Astrocyte of the cerebellum (primary cell): Measurements from ENCODE around the gene MAP7D2.

Experiments used
- DNase-seq: peaks from one replicate; pipeline ENCODE4 v3.0.0-alpha.2; 2011; ENCODE audit warnings: low read depth
- H3K4me3 ChIP-seq: 2 replicates; pipeline ENCODE4 v1.5.1; 2011; ENCODE audit warnings: mild to moderate bottlenecking, low read depth, low read length, moderate library complexity
- in situ Hi-C: cut with HindIII; loops from 2 replicates; pipeline ENCODE4 v1.10.0; 2017; ENCODE audit warnings: low sequenced_read_pairs
- TF ChIP-seq, protein P1 (sequence below): IDR thresholded peaks from 2 replicates; pipeline ENCODE4 v1.5.1; 2012; ENCODE audit warnings: low read length, low read depth, moderate library complexity, mild to moderate bottlenecking; ENCODE audit errors: missing control alignments

Gene MAP7D2

DNA sequence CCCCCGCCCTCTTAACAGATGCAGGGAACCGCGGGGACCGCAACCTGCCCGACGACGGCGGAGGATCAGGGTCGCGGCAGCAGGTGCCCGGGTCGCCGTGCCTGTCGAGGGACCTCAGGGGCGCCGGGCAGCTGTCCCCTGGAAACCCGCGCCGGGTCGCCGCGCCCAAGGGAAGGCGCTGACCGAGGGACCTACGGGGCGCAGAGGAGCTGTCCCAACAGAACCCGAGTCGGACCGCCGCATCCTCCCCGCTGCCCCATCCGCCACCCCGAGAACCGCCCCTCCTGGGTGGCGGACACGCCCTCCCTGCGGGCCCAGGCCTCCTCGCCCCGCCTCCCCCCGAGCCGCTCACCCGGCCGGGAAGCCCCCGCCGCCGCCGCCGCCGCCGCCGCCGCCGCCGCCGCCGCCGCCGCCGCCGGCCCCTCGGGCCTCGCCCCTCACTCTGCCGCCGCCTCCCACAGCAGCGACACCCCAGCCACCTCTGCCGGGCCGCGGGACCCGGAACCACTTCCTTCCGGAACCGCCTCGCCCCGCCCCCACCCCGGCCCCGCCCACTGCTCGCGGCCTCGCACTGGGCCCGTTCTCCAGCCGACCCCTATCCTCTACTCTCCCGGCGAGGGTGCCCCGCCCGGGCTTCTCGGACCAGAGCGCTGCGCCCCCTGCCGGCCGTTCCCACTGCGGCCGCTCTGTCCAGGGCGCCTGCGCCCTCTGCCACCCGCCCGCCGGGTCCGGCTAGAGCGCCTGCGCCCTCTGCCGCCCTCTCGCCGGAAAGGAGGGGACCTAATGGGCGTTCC, 126.0 kb downstream of the MAP7D2 start, which contains the start of gene BCLAF3:
Gene BCLAF3, minus strand, starts transcription at position 506 of the 794 bp plus-strand sequence. CDS start 20,797 bp downstream, outside the sequence.
- in situ Hi-C loops: no loop called here
- TF ChIP-seq, protein P1, sequence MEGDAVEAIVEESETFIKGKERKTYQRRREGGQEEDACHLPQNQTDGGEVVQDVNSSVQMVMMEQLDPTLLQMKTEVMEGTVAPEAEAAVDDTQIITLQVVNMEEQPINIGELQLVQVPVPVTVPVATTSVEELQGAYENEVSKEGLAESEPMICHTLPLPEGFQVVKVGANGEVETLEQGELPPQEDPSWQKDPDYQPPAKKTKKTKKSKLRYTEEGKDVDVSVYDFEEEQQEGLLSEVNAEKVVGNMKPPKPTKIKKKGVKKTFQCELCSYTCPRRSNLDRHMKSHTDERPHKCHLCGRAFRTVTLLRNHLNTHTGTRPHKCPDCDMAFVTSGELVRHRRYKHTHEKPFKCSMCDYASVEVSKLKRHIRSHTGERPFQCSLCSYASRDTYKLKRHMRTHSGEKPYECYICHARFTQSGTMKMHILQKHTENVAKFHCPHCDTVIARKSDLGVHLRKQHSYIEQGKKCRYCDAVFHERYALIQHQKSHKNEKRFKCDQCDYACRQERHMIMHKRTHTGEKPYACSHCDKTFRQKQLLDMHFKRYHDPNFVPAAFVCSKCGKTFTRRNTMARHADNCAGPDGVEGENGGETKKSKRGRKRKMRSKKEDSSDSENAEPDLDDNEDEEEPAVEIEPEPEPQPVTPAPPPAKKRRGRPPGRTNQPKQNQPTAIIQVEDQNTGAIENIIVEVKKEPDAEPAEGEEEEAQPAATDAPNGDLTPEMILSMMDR: peak; percentile 66
- peak; percentile 55 for DNase-seq
- H3K4me3 ChIP-seq: peak within 1 kb of the TSS; percentile 49

DNA sequence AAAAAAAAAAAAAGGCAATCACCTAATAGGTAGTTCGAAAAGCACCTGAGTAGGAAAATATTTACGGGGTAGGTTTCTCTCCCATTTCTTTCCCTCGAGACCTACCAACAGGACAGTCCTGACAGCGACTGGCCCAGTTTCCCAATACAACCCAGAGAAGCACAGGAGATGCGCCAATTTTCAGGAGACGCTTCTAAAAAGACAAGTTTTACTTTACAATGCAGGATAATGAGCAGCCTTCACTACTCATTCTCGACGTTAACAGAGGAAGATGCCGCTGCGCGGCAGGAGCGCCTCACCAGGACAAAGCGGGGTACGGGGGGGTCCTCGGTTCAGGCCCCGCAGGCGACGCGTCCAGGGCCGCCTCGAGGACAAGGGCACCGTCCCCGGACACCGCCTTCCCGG, 126.6 kb downstream of the MAP7D2 start:
- no peak for DNase-seq
- TF ChIP-seq, protein P1: no peak
- H3K4me3 ChIP-seq: peak overlapping the region; percentile 49
- in situ Hi-C loops: no loop called here

- no peak overlapping the region for H3K4me3 ChIP-seq
- in situ Hi-C loops: no loop called here
- no peak for DNase-seq
- TF ChIP-seq, protein P1: no peak
Observed at GRCh38 chrX:19987856-19988255, 128.9 kb downstream of the MAP7D2 start.

- DNase-seq: no peak
- TF ChIP-seq, protein P1: no peak
- in situ Hi-C loops: no loop called here
- no peak overlapping the region for H3K4me3 ChIP-seq
Observed at GRCh38 chrX:19986531-19986930, 130.2 kb downstream of the MAP7D2 start.

- TF ChIP-seq, protein P1: no peak
- no peak for DNase-seq
- no peak overlapping the region for H3K4me3 ChIP-seq
- in situ Hi-C loops: no loop called here
Observed at GRCh38 chrX:19981947-19982346, 134.8 kb downstream of the MAP7D2 start.

GRCh38 chrX:19975845-19976244, 140.9 kb downstream of the MAP7D2 start:
- in situ Hi-C loops: no loop called here
- DNase-seq: no peak
- TF ChIP-seq, protein P1: no peak

More at GRCh38 chrX:19975845-19976244, 140.9 kb downstream of the MAP7D2 start:
- H3K4me3 ChIP-seq: no peak overlapping the region
